HG02759 (cell line): ENCODE results near the gene IQGAP2.
"Not testable (repeated sequence)": the region's sequence is repeated elsewhere in the genome, so short reads cannot be mapped to it uniquely, and the experiment has no call there.

Source experiments
- ATAC-seq: cut with Tn5 transposase; IDR thresholded peaks from one replicate; pipeline ENCODE4 v1.9.1; 2021; ENCODE audit warnings: mild to moderate bottlenecking, moderate library complexity; ENCODE audit not compliant: unreplicated experiment

Gene IQGAP2

DNA sequence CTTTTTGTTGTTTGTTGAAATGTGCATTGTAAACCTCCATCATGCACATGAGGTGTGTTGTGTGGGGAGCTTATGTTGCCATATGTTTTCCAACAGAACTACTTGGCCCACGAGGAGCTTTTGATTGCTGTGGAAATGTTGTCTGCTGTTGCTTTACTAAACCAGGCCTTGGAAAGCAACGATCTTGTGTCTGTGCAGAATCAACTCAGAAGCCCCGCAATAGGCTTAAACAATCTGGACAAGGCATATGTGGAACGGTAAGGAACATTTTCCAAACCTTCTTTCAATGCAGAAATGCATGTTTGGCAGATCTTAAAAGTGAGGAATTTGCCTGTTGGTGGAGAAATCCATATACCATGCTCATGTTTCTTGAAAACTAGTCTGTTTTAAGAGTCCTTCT lies 197.6 kb downstream of the IQGAP2 start:
- ATAC-seq, result no peak

DNA sequence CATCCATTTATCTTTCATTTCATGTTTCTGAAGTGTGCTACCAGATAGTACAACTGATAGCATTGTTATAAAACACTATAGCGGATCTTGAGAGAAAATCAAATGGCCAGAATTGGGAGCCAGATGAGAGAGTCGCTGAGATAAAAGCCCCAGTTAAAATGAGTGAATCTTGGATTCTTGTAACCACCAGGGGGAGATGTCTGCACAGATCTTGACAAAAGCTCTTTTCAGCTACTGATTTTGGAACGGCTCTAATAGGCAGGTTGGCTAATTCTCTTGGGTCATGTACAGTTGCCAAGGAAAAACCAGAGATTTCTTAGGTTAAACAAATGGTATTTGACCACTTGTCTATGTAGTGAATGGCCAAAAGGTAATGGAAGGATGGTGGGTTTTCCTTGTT lies 198.4 kb downstream of the IQGAP2 start:
- ATAC-seq, result no peak

DNA sequence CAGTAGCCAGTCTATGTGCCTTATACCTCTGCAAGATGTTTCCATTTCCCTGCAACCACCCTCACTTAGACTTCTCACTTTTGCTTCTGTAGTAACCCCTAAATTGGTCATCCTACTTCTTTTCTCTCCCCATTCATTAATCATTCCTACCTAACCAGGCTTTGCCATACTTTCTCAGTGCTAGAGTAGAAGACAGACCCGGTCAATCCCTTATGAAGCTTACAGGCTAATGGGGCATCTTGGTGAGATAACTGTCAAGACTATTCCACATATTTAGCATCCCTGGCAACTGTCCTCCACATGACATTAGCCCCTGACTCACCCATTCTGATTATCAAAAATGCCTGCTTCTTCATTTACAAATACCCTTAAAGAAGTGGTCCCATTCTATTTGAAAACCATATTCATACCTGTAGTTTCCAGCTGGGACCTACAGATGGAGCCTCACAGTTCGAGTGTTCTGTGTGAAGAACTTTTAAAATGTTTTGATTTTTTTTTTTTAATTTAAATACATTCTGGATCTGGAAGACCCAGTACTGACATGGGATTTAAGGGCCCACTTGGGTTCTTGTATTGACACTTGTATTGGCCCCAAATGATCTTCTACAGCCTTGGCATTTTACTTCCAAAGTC lies 199.1 kb downstream of the IQGAP2 start:
- no peak for ATAC-seq

DNA sequence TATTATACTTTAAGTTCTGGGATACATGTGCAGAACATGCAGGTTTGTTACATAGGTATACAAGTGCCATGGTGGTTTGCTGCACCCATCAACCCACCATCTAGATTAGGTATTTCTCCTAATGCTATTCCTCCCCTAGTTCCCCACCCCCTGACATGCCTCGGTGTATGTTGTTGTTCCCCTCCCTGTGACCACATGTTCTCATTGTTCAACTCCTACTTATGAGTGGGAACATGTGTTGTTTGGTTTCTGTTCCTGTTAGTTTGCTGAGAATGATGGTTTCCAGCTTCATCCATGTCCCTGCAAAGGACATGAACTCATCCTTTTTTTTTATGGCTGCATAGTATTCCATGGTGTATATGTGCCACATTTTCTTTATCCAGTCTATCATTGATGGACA lies 200.9 kb downstream of the IQGAP2 start:
- not testable (repeated sequence) for ATAC-seq

DNA sequence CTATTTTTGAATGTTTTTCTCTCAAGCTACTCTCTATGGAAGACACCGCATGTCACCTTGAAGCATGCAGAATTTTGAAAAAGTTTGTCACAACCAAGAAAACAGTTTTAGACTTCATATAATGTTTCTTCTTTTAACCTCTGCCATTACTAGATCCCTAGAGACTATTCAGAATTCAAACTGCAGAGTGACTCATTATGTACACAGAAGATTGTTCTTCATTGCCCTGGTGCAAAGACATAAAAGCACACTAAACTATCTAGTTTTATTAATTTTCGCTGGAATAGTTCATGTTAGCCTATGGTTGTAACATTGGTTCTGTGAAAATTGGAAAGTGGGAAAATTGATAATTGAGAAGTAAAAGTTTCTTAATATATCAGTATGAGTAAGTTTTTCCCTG lies 201.8 kb downstream of the IQGAP2 start:
- ATAC-seq, result no peak

DNA sequence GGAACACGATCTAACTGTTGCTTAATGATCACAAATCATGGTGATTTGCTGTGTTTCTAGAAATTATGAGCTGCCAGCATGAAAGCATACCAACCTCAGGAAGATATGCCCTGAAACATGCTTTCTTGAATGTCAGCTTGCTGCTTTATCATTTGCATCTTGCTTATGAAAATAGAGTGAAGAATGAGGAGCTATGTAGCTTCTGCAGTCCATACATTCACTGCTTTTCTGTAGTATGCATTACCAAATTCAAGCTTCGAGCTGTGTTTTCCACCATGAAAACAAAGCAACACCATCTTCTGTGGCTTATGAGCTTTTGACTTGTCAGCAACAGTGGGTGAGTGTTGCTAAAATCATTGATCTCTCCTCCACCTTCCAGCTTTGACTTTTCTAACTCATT lies 203.6 kb downstream of the IQGAP2 start:
- ATAC-seq, result no peak

DNA sequence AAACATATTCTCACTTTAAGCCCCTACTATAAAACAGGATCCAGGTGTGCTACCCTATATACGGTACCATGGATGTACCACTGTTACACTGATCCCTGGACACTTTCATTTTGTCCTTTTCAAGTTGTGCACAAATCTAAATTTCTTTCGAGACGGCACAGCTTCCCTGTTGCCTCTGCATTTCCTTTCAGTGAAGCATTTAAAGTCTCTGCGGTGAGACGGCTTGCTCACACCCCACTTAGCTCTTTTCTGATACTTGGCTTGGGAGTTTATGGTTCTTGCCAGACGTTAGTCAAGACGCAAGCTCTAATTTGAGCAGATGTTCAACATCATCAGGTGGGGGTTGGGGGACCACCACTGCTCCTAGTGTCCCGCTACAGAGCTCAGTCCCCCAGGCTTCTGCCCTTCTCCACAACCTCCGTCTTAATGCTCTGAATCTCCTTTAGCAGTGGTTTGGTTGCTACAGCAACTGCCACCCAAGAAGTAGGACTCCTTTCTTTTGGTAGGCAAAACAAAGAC lies 204.3 kb downstream of the IQGAP2 start:
- no peak for ATAC-seq

DNA sequence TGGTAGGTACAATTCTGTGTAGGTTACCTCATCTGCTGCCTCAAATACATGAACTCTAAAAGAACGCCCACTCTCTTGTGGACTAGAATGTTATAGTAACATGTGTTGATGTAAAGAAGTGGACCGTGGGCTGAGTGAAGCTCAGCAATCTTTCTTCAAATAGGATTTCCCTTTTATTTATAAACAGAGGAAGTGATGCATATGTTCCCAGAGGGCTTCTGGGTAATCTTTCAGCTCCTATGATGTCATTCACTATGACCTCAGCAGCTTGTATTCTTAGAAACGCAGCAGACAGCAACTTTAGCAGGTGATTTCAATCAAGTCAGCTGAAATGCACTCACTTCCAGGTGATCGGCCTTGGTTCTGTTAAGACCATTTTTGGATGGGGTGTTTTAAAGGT lies 205.7 kb downstream of the IQGAP2 start:
- no peak for ATAC-seq

DNA sequence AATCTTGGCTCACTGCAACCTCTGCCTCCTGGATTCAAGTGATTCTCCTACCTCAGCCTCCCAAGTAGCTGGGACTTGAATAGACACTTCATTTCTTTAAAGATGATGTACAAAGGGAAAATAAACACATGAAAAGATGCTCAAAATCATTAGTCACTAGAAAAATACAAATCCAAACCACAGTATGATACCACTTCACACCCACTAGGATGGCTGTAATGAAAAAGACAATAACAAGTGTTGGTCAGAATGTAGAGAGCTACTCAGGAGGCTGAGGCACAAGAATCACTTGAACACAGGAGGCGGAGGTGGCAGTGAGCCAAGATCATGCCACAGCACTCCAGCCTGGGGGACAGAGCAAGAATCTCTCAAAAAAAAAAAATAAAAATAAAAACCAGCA lies 207.1 kb downstream of the IQGAP2 start:
- no peak for ATAC-seq

DNA sequence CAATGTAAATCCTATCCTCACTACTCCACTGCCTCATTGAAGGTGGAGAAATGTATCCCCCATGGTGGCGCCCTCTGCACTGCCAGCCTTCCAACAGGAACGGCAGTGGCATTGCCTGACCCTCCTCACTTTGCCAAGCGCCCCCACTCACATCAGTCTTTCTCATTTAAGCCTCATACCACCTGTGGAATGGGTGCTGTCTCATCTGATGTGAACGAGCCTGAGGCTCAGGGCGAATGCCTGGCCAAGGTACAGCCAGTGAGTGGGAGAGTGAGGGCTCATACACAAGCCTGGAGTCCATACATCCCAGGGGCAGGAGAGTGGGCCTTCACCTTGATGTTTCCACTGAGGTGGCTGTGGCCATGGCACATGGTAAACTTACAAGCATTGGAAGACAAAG lies 209.9 kb downstream of the IQGAP2 start:
- no peak for ATAC-seq

DNA sequence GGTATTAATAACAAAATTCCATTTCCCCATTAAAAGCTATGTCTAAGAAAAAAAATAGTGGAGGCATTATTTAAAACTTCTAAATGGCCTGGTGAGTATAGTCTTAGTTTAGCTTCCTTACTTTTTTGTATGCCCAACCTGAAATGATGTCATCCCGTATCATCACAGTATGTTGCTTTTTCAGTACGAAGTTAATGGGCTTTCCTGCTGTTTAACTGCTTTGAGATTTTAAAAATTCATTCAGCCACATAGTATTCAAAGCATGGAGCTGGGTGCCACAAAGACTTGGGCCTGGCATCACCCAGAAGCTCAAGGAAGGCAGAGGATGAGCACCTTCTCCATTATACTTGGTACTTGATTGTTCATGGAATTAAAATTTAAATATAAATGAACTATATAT lies 212.7 kb downstream of the IQGAP2 start:
- no peak for ATAC-seq

DNA sequence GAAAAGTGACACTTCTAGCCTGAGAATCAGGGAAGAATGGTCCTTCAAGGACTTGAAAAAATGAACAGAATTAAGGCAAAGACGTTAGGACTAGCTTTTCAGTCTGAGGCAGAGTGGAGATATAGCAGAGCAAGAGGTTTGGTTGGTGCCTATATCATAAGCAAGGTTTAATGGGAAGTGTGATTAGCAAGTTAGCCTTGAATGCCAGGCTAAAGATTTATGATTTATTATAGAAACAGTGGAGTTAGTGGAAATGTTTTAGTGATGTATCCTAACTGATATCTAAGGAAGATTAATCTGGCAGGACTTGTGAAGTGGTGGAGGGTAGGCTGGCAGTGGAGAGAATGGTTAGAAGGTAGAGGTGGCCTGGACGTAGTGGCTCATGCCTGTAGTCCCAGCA lies 213.1 kb downstream of the IQGAP2 start:
- no peak for ATAC-seq

DNA sequence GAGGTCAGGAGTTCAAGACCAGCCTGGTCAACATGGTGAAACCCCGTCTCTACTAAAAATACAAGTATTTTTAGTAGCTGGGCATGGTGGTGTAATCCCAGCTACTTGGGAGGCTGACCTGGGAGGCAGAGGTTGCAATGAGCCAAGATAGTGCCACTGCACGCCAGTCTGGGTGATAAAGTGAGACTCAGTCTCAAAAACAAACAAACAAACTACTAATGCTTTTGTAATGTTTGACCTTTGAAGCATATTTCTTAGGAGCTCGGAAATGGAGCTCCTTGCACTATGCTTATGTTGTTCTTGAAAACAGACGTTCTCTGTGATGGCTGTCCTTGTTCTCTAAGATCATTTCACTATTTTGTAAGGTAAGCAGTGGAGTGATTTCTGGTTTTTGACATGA lies 214.1 kb downstream of the IQGAP2 start:
- no peak for ATAC-seq

DNA sequence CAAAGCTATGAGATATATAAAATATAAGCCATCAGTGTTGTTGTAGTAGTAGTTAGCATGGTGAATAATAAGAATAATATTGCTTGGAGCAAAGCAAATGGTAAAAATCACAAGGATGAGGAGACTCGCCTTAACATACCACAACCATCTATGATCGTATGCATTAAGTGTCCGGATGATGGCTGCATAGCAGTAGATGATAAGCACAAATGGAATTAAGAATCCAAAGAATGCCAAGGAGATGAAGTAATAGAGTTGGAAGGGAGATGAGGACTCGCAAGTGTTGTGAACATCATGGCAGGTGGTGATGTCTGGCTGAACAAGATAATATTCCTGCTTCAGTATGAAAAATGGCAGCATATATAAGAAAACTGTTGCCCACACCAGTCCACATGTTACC lies 214.6 kb downstream of the IQGAP2 start:
- ATAC-seq, result no peak

DNA sequence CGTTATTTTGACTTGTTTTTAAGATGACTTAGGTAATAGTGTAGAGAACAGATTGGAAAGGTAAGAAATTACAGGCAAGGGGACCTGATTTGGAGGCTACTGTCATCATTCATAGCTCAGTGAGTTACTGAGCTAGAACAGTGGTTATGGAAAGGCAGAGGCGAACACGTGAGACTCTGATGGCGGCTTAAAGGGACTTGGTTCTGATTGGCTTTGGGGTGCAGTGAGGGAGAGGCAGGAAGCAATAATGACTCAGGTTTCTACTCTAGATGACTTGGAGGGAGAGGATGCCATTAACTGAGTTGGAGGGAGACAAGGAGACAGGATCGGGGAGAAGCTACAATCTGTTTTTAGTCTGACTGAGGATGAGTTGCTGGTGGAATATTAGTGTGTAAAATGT lies 217.1 kb downstream of the IQGAP2 start:
- no peak for ATAC-seq

DNA sequence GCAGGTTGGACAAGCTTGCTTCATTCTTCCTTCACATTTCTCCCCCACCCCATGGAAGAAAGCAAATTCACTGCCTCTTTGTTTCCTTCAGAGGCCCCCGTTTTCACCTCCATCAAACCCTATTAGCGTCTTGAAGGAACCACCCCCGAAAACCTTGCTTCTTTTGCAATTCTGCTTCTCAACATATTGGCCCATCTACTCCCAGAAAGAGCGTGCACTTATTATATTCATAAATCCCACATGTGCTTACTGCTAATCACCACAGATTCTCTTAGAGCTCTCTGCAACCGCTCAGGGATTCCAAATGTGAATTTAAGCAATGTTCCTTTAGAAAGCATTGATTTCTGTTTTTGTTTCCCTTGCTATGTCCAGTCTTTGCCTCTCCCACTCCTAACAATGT lies 219.0 kb downstream of the IQGAP2 start:
- ATAC-seq, result no peak

DNA sequence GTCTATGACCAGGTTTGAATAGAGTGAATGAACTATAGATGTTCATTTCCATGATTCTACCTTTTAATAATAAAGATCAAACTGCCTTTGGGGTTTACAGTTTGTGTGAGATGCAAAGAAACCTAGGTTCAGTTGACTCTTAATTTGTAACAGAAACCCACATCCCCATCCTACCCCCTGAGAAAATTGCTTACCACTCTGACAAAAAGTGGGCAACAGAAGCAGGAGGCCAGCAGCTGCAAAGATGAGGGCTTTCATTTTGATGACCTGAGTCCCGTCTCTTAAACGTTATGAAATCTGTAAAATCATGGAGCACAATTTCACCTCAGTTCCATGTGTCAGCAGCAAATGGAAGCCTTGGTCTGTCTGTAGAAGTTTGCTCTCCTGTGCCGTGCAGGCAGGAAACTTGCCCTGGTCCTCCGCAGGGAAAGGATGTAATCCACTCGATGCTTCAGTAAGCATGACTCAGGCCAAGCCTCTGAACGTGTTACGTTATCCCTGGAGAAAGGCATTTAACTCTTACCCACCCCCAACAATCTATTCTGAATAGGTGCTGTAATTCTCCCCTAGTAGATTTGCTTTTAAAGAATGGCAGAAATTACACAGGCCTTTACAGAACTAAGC lies 220.0 kb downstream of the IQGAP2 start, which contains the start of gene F2RL2:
TSS of gene F2RL2 (minus strand) at position 431 of the 624 bp plus-strand sequence. CDS start at position 258, 173 bp downstream.
- ATAC-seq, result no peak

DNA sequence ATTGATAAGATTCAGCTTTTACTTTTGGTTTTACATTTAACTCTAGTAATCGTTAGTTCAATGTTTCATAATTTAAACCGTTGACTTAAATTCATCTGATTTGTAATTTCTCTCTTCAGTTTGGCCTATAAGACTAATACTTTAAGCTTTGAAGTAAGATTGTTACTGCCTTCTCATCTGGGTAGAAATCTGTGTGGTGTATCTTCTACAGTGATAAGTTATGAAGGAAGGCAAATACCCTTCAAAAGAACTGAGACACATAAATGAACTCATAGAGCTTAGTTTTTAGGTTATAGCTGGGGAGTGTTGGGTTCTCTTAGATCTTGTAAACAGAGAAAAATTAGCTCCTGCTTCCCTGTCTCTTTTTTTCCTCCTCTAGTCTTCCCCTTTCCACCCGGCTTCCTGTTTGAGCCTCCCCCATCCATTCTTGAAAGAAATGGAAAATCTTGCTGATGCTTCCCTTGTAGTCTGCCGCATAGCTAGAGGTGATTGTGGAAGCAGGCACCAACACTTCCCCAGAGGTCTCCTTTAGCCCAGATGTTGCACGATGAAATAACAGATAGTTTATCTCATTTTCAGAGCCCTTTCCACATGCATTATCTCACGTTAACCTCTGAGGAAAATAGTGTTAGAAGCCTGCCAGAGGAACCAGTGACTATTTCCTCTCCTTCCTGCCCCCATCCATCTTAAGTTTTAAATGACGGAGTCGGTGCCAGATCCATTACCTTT lies 222.2 kb downstream of the IQGAP2 start:
- no peak for ATAC-seq

DNA sequence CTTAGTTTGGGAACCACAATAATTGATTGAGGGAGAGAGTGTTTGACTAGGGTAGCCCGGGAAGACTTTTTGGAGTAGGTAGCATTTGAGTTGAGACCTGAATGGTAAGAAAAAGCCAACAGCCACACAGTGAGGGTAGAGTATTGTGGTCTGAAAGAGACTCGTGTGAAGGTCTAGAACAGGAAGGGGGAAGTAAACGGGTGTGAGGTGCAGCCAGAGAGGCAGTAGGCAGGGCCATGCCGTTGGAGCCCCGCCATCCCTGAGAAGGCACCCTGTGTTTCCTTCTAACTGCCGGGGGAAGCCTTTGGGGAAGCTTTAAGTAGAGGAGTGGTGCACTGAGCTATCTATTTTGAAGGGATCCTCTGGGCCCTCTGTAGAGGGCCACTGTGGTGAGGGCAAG lies 223.7 kb downstream of the IQGAP2 start:
- no peak for ATAC-seq

DNA sequence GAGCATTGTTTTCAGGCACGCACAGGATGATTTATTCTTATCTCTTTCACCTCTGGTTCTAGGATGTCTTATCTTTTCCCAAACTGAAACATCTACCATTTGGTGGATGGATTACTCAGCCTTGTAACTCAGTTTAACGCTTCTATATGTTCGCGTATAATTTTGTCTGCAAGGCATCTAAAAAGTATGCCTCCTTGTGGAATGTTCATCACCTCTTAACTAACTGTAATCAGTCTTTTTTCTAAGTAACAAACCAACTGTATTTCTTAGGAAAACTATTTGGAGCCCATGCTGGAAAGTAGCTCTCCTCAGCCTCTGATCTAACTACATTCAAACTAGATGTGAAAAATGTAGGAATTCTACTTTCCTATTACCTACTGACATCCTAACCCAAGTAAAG lies 231.6 kb downstream of the IQGAP2 start:
- no peak for ATAC-seq

DNA sequence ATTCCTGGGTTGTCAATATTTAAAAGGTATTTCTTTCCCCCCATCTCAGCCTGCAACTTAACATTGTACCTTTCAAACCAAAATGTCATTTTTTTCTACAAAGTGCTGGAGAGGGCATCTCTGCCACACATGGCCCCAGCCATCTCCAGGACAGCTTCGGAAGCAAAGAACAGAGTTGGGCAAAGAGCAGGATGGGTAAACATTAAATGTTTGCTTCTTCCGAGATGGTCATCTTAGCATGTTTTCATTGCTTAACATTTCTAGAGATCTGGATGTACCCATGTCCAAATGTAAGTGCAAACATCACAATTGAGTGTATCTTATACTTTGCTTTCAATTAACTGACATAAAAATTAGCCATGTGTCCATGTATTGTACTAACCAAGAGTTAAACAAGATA lies 234.4 kb downstream of the IQGAP2 start:
- ATAC-seq, result no peak

DNA sequence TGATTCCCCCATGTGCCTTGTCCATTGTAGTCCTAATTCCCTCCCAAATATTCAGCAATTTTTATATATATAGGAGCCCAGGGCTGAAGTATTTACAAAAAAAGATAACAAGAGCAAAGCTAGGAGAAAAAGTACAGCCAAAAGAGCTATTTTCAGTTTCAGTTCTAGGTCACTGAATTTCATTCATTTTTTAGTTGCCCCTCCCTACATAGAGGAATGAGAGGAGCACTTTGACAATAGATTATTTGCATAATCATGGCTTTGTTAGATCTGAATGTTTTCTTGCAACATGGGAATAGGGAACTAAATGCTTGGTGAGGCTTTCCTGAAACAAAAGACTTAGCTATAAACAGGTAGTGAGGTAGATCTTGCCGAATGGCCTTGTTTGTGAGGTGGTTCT lies 235.4 kb downstream of the IQGAP2 start:
- no peak for ATAC-seq
